ENCODE results near the gene DLEC1.

- TF ChIP-seq POLR2A (IDR thresholded peaks at IDR 0.05), result no peak
- TF ChIP-seq CTCF (IDR thresholded peaks at IDR 0.05), result no peak
Measured at GRCh38 chr3:38163841-38164642, 125.0 kb downstream of the DLEC1 start.
